Measurements from ENCODE around the gene CORO2B. TPM values are rescaled to one million over a fixed set of nuclear protein-coding genes. Genes with fewer than 3 reads are reported as not detected.

Gene CORO2B
- total RNA-seq, 1 experiment from 2014 or later = 0.14 TPM

DNA sequence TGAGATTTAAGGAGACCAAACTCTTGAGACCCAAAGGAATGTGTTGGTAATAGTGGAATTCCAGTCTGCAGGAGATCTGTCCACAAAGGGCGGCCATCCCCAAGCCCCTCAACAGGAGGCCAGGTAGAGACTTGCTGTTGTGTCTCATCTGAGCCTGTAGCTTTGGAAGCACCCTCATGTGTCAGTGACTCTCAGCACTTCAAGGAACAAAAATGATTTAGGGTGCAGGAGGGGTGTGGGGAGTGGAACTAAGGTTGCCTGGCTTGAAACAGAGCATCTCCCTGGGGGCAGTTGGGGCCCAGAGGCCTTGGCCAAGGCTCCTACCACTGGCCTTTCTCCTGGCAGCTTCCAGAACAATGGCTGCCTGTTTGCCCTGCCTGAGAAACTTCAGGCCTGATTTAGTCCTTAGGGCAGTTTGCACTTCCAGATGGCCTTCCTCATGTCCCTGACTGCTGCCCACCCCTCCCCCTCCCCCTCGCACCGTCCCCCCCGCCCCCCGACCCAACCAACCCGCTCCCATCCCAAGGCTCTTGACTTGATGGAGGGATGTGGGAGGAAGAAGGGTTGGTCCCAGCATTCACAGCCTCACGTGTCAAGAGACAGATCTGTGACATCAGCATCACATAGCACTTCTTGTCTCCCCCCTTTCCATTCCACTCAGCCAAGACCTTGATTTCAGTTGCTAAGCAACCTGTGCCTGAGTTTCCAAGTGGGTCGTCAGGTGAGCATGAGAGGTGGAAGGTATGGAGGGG lies 77.1 kb downstream of the CORO2B start:
- CTCF ChIA-PET = no interaction called here
- no peaks in the 10 kb centered on the region for H3K4me1 Mint-ChIP-seq (ENCODE audit: low read depth, unreplicated experiment)
- no peaks in the 10 kb centered on the region for H3K36me3 Mint-ChIP-seq (ENCODE audit: insufficient read depth, unreplicated experiment)
- H3K27me3 Mint-ChIP-seq (ENCODE audit: unreplicated experiment) = peaks cover 85% of the 10 kb centered on the region
- H3K9me3 Mint-ChIP-seq (ENCODE audit: low read depth, unreplicated experiment) = no peaks in the 10 kb centered on the region
- intact Hi-C loops (cut with micrococcal nuclease; ENCODE audit: unreplicated experiment) = no loop called here
- TF ChIP-seq, protein P1, sequence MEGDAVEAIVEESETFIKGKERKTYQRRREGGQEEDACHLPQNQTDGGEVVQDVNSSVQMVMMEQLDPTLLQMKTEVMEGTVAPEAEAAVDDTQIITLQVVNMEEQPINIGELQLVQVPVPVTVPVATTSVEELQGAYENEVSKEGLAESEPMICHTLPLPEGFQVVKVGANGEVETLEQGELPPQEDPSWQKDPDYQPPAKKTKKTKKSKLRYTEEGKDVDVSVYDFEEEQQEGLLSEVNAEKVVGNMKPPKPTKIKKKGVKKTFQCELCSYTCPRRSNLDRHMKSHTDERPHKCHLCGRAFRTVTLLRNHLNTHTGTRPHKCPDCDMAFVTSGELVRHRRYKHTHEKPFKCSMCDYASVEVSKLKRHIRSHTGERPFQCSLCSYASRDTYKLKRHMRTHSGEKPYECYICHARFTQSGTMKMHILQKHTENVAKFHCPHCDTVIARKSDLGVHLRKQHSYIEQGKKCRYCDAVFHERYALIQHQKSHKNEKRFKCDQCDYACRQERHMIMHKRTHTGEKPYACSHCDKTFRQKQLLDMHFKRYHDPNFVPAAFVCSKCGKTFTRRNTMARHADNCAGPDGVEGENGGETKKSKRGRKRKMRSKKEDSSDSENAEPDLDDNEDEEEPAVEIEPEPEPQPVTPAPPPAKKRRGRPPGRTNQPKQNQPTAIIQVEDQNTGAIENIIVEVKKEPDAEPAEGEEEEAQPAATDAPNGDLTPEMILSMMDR (IDR thresholded peaks at IDR 0.05; ENCODE audit: unreplicated experiment) = no peak
- H3K27ac Mint-ChIP-seq (ENCODE audit: unreplicated experiment) = no peak overlapping the region
- no TSS peak for BruUV-seq (replicated peaks)
- no peak overlapping the region for H3K4me3 Mint-ChIP-seq (ENCODE audit: low read depth, unreplicated experiment)
- DNase-seq = no peak

DNA sequence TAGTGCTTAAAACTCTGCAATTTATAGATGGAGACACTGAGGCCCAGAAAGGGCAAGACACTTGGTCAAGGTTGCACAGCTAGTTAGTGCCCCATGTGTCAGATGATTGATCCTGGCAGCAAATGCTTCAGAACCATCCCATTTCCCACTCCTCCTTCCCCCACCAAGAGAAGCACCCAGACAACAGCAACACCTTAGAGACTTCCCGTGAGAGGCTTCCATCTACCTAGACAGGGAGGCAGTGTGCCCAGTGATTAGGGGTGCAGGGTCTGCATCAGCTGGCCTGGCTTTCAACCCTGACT lies 77.6 kb downstream of the CORO2B start:
- H3K27ac Mint-ChIP-seq (ENCODE audit: unreplicated experiment) = no peak overlapping the region
- no TSS peak for BruUV-seq (replicated peaks)
- DNase-seq = no peak
- H3K4me1 Mint-ChIP-seq (ENCODE audit: low read depth, unreplicated experiment) = no peaks in the 10 kb centered on the region
- H3K9me3 Mint-ChIP-seq (ENCODE audit: low read depth, unreplicated experiment) = no peaks in the 10 kb centered on the region
- H3K36me3 Mint-ChIP-seq (ENCODE audit: insufficient read depth, unreplicated experiment) = no peaks in the 10 kb centered on the region
- no peak overlapping the region for H3K4me3 Mint-ChIP-seq (ENCODE audit: low read depth, unreplicated experiment)
- TF ChIP-seq, protein P1 (IDR thresholded peaks at IDR 0.05; ENCODE audit: unreplicated experiment) = no peak
- H3K27me3 Mint-ChIP-seq (ENCODE audit: unreplicated experiment) = peaks cover 84% of the 10 kb centered on the region
- CTCF ChIA-PET = no interaction called here
- intact Hi-C loops (cut with micrococcal nuclease; ENCODE audit: unreplicated experiment) = no loop called here

DNA sequence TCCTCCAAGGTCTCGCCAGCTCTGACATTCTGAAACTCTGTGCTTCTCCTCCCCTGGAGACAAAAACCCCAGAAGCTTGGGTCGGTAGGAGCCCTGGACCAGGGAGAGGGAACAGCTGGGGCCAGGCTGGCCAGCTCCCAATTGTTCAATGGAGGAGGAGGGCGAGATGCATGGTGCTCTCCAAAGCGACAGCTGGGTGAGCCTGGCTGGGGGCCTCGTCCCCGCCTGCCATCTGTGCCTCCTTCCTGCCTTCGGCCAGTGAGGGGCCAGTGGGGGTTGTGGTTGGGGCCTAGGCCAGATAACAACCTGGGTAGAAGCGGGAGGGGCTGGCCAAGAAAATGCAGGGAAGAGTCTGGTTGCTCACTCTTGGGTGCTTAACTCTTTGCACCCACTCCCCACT lies 79.4 kb downstream of the CORO2B start:
- TF ChIP-seq, protein P1 (IDR thresholded peaks at IDR 0.05; ENCODE audit: unreplicated experiment) = no peak
- DNase-seq = no peak
- Mint-ChIP-seq H3K27ac (ENCODE audit: unreplicated experiment) (no peak overlapping the region), H3K36me3 (ENCODE audit: insufficient read depth, unreplicated experiment) (no peaks in the 10 kb centered on the region), H3K4me1 (ENCODE audit: low read depth, unreplicated experiment) (no peaks in the 10 kb centered on the region), H3K9me3 (ENCODE audit: low read depth, unreplicated experiment) (no peaks in the 10 kb centered on the region), H3K27me3 (ENCODE audit: unreplicated experiment) (peaks cover 74% of the 10 kb centered on the region), H3K4me3 (ENCODE audit: low read depth, unreplicated experiment) (no peak overlapping the region)
- CTCF ChIA-PET = interaction anchor here (1.0 kb wide), 1 partner anchor 11 kb away, joined by 3 read pairs; no protein-coding TSS in a partner anchor
- intact Hi-C loops (cut with micrococcal nuclease; ENCODE audit: unreplicated experiment) = no loop called here
- no TSS peak for BruUV-seq (replicated peaks)

DNA sequence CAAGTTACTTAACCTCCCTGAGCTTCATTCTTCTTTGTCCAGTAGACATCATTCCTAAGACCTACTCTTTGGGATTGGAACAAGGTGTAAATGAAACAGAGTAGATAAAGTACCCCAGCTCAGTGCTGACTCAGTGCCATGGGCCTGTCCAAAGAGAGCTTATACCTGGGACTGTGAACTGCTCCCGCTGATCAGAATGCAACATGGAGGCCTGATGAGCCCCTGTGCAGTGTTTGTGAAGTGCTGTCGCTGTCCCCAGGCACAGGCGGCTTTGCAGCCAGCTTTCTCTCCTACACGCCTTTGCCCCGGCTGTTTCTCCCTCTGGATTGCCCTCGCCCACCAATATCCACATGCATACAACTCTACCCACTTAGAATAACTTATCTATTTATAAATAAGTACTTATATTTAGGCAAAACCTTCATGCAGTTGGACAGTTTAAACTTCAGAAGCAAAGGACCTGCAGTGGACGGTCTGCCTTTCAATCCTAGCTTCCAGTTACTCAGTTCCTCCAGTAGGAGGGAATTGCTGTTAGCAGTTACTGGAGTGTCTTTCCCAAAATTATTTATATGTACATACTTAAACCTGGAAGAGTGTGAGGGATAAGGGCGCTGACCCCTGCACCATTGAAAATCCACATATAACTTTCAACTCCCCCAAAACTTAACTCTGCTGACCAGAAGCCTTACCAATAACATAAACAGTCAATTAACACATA lies 80.0 kb downstream of the CORO2B start:
- Mint-ChIP-seq H3K4me1 (ENCODE audit: low read depth, unreplicated experiment) (no peaks in the 10 kb centered on the region), H3K4me3 (ENCODE audit: low read depth, unreplicated experiment) (no peak overlapping the region), H3K9me3 (ENCODE audit: low read depth, unreplicated experiment) (no peaks in the 10 kb centered on the region), H3K27ac (ENCODE audit: unreplicated experiment) (no peak overlapping the region), H3K27me3 (ENCODE audit: unreplicated experiment) (peaks cover 74% of the 10 kb centered on the region), H3K36me3 (ENCODE audit: insufficient read depth, unreplicated experiment) (no peaks in the 10 kb centered on the region)
- TF ChIP-seq, protein P1 (IDR thresholded peaks at IDR 0.05; ENCODE audit: unreplicated experiment) = no peak
- DNase-seq = no peak
- CTCF ChIA-PET = interaction anchor here (1.0 kb wide), 1 partner anchor 12 kb away, joined by 3 read pairs; no protein-coding TSS in a partner anchor
- BruUV-seq (replicated peaks) = no TSS peak
- intact Hi-C loops (cut with micrococcal nuclease; ENCODE audit: unreplicated experiment) = no loop called here

Measured in Calu3 (cell line).